Measurements from ENCODE around the gene KLHL22.

GRCh38 chr22:20532256-20532993 is 36.8 kb upstream of the KLHL22 start:
- TF ChIP-seq TAF1 (IDR thresholded peaks at IDR 0.05; ENCODE audit: low read depth, low read length) (no peak), CTCF (IDR thresholded peaks at IDR 0.05; ENCODE audit: control extremely low read depth in 1 of 3, insufficient read depth in 1 of 3, low read depth in 1 of 3, low read length in 3 of 3) (no peak), RFX5 (IDR thresholded peaks at IDR 0.05; ENCODE audit: borderline replicate concordance, low read depth, low read length) (no peak), TEAD4 (IDR thresholded peaks at IDR 0.05; ENCODE audit: low read depth, low read length) (no peak), TAF7 (optimal IDR thresholded peaks at IDR 0.05; ENCODE audit: borderline replicate concordance, low read depth, low read length) (no peak)

Measured in H1 (cell line).